ENCODE results near the gene GPR37L1.

Gene GPR37L1

DNA sequence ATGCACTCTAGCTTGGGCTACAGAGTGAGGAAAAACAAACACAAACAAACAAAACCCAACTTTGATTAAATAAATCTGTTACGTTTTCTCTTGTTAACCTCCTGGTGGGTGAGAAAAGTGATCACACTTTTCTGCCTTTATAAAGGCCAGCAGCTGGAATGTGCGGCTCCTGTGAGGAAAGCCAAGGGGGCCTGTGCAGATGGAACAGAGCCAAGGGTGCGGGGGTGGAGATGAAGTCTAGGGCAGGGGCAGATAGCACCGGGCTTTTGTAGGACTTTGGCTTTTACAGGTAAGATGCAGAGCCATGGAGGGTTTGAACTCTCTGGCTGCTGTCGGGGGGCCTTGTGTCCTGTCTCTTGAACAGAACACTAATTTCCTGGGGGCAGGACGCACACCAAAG is 40.7 kb upstream of the GPR37L1 start:
- no peak for DNase-seq (ENCODE audit: low read depth)
- TF ChIP-seq MYC (IDR thresholded peaks at IDR 0.05; ENCODE audit: low read depth, low read length) (no peak), POLR2A (IDR thresholded peaks at IDR 0.05; ENCODE audit: extremely low read depth, insufficient read length) (no peak)
- TF ChIP-seq, protein P1, sequence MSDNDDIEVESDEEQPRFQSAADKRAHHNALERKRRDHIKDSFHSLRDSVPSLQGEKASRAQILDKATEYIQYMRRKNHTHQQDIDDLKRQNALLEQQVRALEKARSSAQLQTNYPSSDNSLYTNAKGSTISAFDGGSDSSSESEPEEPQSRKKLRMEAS (IDR thresholded peaks at IDR 0.05; ENCODE audit: low read depth, low read length) = no peak
- TF ChIP-seq, protein P2, sequence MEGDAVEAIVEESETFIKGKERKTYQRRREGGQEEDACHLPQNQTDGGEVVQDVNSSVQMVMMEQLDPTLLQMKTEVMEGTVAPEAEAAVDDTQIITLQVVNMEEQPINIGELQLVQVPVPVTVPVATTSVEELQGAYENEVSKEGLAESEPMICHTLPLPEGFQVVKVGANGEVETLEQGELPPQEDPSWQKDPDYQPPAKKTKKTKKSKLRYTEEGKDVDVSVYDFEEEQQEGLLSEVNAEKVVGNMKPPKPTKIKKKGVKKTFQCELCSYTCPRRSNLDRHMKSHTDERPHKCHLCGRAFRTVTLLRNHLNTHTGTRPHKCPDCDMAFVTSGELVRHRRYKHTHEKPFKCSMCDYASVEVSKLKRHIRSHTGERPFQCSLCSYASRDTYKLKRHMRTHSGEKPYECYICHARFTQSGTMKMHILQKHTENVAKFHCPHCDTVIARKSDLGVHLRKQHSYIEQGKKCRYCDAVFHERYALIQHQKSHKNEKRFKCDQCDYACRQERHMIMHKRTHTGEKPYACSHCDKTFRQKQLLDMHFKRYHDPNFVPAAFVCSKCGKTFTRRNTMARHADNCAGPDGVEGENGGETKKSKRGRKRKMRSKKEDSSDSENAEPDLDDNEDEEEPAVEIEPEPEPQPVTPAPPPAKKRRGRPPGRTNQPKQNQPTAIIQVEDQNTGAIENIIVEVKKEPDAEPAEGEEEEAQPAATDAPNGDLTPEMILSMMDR (IDR thresholded peaks at IDR 0.05; ENCODE audit: low read depth, low read length) = no peak
- H3K4me3 ChIP-seq (ENCODE audit: low read depth, low read length) = no peak overlapping the region

- H3K4me3 ChIP-seq (ENCODE audit: low read depth, low read length) = no peak overlapping the region
- DNase-seq (ENCODE audit: low read depth) = no peak
- TF ChIP-seq, protein P1 (IDR thresholded peaks at IDR 0.05; ENCODE audit: low read depth, low read length) = no peak
- TF ChIP-seq, protein P2 (IDR thresholded peaks at IDR 0.05; ENCODE audit: low read depth, low read length) = no peak
- TF ChIP-seq MYC (IDR thresholded peaks at IDR 0.05; ENCODE audit: low read depth, low read length) (no peak), POLR2A (IDR thresholded peaks at IDR 0.05; ENCODE audit: extremely low read depth, insufficient read length) (no peak)
These were observed 37.7 kb upstream of the GPR37L1 start for GRCh38 chr1:202084791-202085681.

DNA sequence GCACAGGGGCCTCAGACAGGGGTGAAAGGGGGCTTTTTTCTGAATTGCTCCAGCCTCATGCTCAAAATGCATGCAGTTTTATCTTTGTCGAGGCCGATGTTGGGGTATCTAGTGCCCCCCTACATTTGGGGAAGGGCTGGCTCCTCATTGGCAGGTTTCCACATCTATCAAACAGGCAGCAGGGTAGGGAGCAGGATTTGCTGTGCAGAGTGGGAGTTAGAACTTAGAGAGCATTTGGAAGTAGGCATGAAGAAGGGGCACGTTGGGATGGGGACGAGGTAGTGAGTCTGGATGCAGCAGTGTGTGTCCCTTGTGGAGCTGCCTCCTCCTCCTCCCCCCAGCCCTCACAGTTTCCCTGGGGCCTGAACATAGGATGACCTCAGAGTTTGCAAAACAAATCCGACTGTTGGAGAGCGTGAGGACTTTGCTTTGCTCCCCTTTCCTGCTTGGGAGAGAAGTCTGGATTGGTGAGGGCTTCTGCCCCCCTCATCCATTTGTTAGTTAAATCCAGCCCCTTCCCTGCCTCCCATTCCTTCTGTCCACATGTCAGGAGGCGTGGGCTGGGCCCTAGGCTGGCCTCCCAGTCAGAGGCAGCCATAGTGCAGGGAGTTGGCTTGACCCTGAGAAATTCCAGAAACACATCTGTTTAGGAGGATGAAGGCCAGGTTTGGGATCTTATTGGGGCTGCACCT is 36.9 kb upstream of the GPR37L1 start:
- TF ChIP-seq POLR2A (IDR thresholded peaks at IDR 0.05; ENCODE audit: extremely low read depth, insufficient read length) = no peak
- TF ChIP-seq, protein P2 (IDR thresholded peaks at IDR 0.05; ENCODE audit: low read depth, low read length) = no peak
- TF ChIP-seq, protein P1 (IDR thresholded peaks at IDR 0.05; ENCODE audit: low read depth, low read length) = no peak
- TF ChIP-seq MYC (IDR thresholded peaks at IDR 0.05; ENCODE audit: low read depth, low read length) = no peak
- H3K4me3 ChIP-seq (ENCODE audit: low read depth, low read length) = no peak overlapping the region
- DNase-seq (ENCODE audit: low read depth) = no peak

GRCh38 chr1:202086579-202087350 is 36.0 kb upstream of the GPR37L1 start:
- TF ChIP-seq, protein P2 (IDR thresholded peaks at IDR 0.05; ENCODE audit: low read depth, low read length) = no peak
- TF ChIP-seq, protein P1 (IDR thresholded peaks at IDR 0.05; ENCODE audit: low read depth, low read length) = no peak
- TF ChIP-seq MYC (IDR thresholded peaks at IDR 0.05; ENCODE audit: low read depth, low read length) (no peak), POLR2A (IDR thresholded peaks at IDR 0.05; ENCODE audit: extremely low read depth, insufficient read length) (no peak)
- no peak overlapping the region for H3K4me3 ChIP-seq (ENCODE audit: low read depth, low read length)
- no peak for DNase-seq (ENCODE audit: low read depth)

DNA sequence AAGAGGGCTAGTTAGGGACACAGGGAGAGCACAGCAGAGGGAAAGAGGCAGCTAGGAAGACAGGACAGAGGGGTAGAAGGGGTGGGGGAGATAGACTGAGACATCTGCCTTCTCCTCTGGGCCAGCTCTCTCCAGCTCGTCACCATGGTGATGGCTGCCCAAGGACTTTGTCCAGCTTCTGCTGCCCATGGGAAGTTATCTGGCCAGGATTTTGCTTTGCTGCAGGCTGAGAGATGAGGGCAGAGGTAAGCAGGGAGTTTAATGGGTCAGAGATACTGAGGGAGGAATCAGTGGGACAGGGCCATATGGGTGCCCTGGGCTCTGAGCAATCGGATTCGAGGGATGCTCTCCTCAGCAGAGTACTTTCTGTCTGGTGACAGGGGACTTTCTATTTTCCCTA is 34.5 kb upstream of the GPR37L1 start:
- no peak for DNase-seq (ENCODE audit: low read depth)
- H3K4me3 ChIP-seq (ENCODE audit: low read depth, low read length) = no peak overlapping the region
- TF ChIP-seq, protein P2 (IDR thresholded peaks at IDR 0.05; ENCODE audit: low read depth, low read length) = no peak
- TF ChIP-seq MYC (IDR thresholded peaks at IDR 0.05; ENCODE audit: low read depth, low read length) = no peak
- TF ChIP-seq, protein P1 (IDR thresholded peaks at IDR 0.05; ENCODE audit: low read depth, low read length) = no peak
- no peak for TF ChIP-seq POLR2A (IDR thresholded peaks at IDR 0.05; ENCODE audit: extremely low read depth, insufficient read length)

Measured in NB4 (cell line).